Left colon (tissue), 2 donors: ENCODE results near the gene KCNQ1. TPM values are rescaled to one million over a fixed set of nuclear protein-coding genes. Genes with fewer than 3 reads are reported as not detected.

Source experiments
- ATAC-seq: fragments of 200-7000 bp; cut with Tn5 transposase; one replicate; pipeline ENCODE4 v1.9.1; 2020; ENCODE audit warnings: mild to moderate bottlenecking, moderate library complexity
- DNase-seq, 2 donors: peaks; one replicate each; pipeline ENCODE4 v3.0.0-alpha.2; 2020
- intact Hi-C, 2 donors: fragments of 100-400 bp; cut with DNase I in 1 of 2; cut with micrococcal nuclease in 1 of 2; formaldehyde crosslinking; loops; one replicate each; pipeline versions ENCODE4 v1.11.2 to v1.14.0; 2022; cut with DNase I, micrococcal nuclease
- total RNA-seq, 2 donors: library from RNA; stranded (reverse); fragmentation: NEBNext Ultra II Directional; extraction: Animal tissue kit (Norgen Biotek cat#: 25700); gene quantifications; one replicate each; pipeline ENCODE4 v1.2.1, GENCODE V29; 2021
- donor health status: DM: no; HTN: no; CAD: no.
- donor health status: DM: yes; HTN: yes; CAD: no.

The KCNQ1 gene
- total RNA-seq, 2 donors from 2014 or later: 42.8 to 56.8 TPM

GRCh38 chr11:2849994-2850770 is 405.4 kb downstream of the KCNQ1 start:
- DNase-seq (no peak), ATAC-seq (no peak)
- intact Hi-C loops: no loop called here

GRCh38 chr11:2853401-2853800 is 408.6 kb downstream of the KCNQ1 start:
- intact Hi-C loops: no loop called here
- DNase-seq (no peak), ATAC-seq (no peak)

- no peak for DNase-seq
- ATAC-seq: no peak
- intact Hi-C loops: no loop called here
Observed at GRCh38 chr11:2853997-2854560, 409.3 kb downstream of the KCNQ1 start.

GRCh38 chr11:2855162-2855561 is 410.4 kb downstream of the KCNQ1 start:
- intact Hi-C loops: no loop called here
- DNase-seq (no peak), ATAC-seq (no peak)

- intact Hi-C loops: no loop called here
- DNase-seq (no peak), ATAC-seq (no peak)
Observed at GRCh38 chr11:2857276-2857675, 412.5 kb downstream of the KCNQ1 start.

- no peak for ATAC-seq
- intact Hi-C loops: no loop called here
- no peak for DNase-seq
Observed at GRCh38 chr11:2857918-2858317, 413.1 kb downstream of the KCNQ1 start.

GRCh38 chr11:2858995-2859698 is 414.3 kb downstream of the KCNQ1 start:
- DNase-seq (no peak), ATAC-seq (no peak)
- intact Hi-C loops: no loop called here

GRCh38 chr11:2859699-2860037 is 414.9 kb downstream of the KCNQ1 start:
- ATAC-seq (no peak), DNase-seq (no peak)
- intact Hi-C loops: no loop called here

- peak; percentile 82 for ATAC-seq
- intact Hi-C loops: no loop called here
- DNase-seq: peak; percentile 20 to 51
Observed at GRCh38 chr11:2860636-2861035, 415.8 kb downstream of the KCNQ1 start.

GRCh38 chr11:2862395-2863275 is 417.8 kb downstream of the KCNQ1 start:
- peak; percentile 41 for ATAC-seq
- intact Hi-C loops: no loop called here
- peak in 1 of 2 donors; percentile 18 for DNase-seq

- ATAC-seq: no peak
- intact Hi-C loops: no loop called here
- DNase-seq: no peak
Observed at GRCh38 chr11:2863276-2863618, 418.4 kb downstream of the KCNQ1 start.

GRCh38 chr11:2864901-2865300 is 420.1 kb downstream of the KCNQ1 start:
- DNase-seq: no peak
- intact Hi-C loops: no loop called here
- no peak for ATAC-seq

GRCh38 chr11:2865922-2866577 is 421.2 kb downstream of the KCNQ1 start:
- intact Hi-C loops: no loop called here
- ATAC-seq (no peak), DNase-seq (no peak)

GRCh38 chr11:2867142-2867541 is 422.3 kb downstream of the KCNQ1 start:
- ATAC-seq (no peak), DNase-seq (no peak)
- intact Hi-C loops: no loop called here

- intact Hi-C loops: no loop called here
- no peak for ATAC-seq
Observed at GRCh38 chr11:2867722-2868505, 423.1 kb downstream of the KCNQ1 start.

GRCh38 chr11:2868506-2869133 is 423.8 kb downstream of the KCNQ1 start:
- DNase-seq: no peak
- intact Hi-C loops: no loop called here
- no peak for ATAC-seq

More at GRCh38 chr11:2867722-2868505, 423.1 kb downstream of the KCNQ1 start:
- no peak for DNase-seq

- DNase-seq: no peak
- ATAC-seq: no peak
Observed at GRCh38 chr11:2869134-2869526, 424.3 kb downstream of the KCNQ1 start.

More at GRCh38 chr11:2869134-2869526, 424.3 kb downstream of the KCNQ1 start:
- intact Hi-C loops: no loop called here
